Loucy (cell line): ENCODE data around the gene PPP1R14C.

Experiments used
- H2AFZ ChIP-seq: fragments of 200-600 bp; sonication (generic); 2 replicates; pipeline ENCODE4 v1.6.0; 2016; ENCODE audit warnings: antibody characterized with exemption, mild to moderate bottlenecking, low read length, moderate library complexity
- H3F3A ChIP-seq: fragments of 200-600 bp; 2 replicates; pipeline ENCODE4 v1.6.0; 2016; ENCODE audit warnings: antibody characterized with exemption, low read depth, mild to moderate bottlenecking
- H3K27me3 ChIP-seq: fragments of 200-600 bp; sonication (generic); 2 replicates; pipeline ENCODE4 v1.6.1; 2014; ENCODE audit warnings: low read length, mild to moderate bottlenecking; ENCODE audit not compliant: insufficient read depth, poor library complexity, severe bottlenecking
- H3K36me3 ChIP-seq: fragments of 200-600 bp; sonication (generic); 2 replicates; pipeline ENCODE4 v1.6.1; 2016; ENCODE audit warnings: low read length; ENCODE audit not compliant: insufficient read depth
- H3K4me1 ChIP-seq: fragments of 200-600 bp; sonication (generic); 2 replicates; pipeline ENCODE4 v1.5.1; 2014; ENCODE audit warnings: low read length, mild to moderate bottlenecking; ENCODE audit not compliant: insufficient read depth, poor library complexity, severe bottlenecking
- H3K4me2 ChIP-seq: fragments of 200-600 bp; sonication (generic); 2 replicates; pipeline ENCODE4 v1.6.0; 2014; ENCODE audit warnings: antibody characterized with exemption, low read length, low read depth, mild to moderate bottlenecking; ENCODE audit not compliant: poor library complexity, severe bottlenecking
- H3K4me3 ChIP-seq: fragments of 200-600 bp; sonication (generic); 2 replicates; pipeline ENCODE4 v1.5.1; 2014; ENCODE audit warnings: low read length, mild to moderate bottlenecking, mixed read lengths; ENCODE audit not compliant: poor library complexity, severe bottlenecking
- H3K79me2 ChIP-seq: fragments of 200-600 bp; sonication (generic); 2 replicates; pipeline ENCODE4 v1.6.1; 2014; ENCODE audit warnings: low read length; ENCODE audit not compliant: insufficient read depth
- H3K9ac ChIP-seq: fragments of 200-600 bp; sonication (generic); 2 replicates; pipeline ENCODE4 v1.6.0; 2014; ENCODE audit warnings: mild to moderate bottlenecking, low read depth, low read length, moderate library complexity; ENCODE audit not compliant: poor library complexity, severe bottlenecking
- H3K9me2 ChIP-seq: fragments of 200-600 bp; sonication (generic); replicated peaks from 2 replicates; pipeline ENCODE4 v1.6.1; 2016; ENCODE audit warnings: low read depth, low read length, mixed read lengths
- H3K9me3 ChIP-seq: fragments of 200-600 bp; sonication (generic); 2 replicates; pipeline ENCODE4 v1.6.1; 2014; ENCODE audit warnings: mild to moderate bottlenecking, antibody characterized with exemption, low read length, low read depth; ENCODE audit not compliant: insufficient read depth
- H4K20me1 ChIP-seq: fragments of 200-600 bp; sonication (generic); 2 replicates; pipeline ENCODE4 v1.6.0; 2014; ENCODE audit warnings: antibody characterized with exemption, low read length, mild to moderate bottlenecking; ENCODE audit not compliant: insufficient read depth, poor library complexity, severe bottlenecking
- CTCF ChIP-seq: fragments of 200-600 bp; sonication (generic); conservative IDR thresholded peaks from 2 replicates; pipeline ENCODE4 v1.5.1; 2014; ENCODE audit warnings: mild to moderate bottlenecking, antibody characterized with exemption, low read length
- EZH2phosphoT487 ChIP-seq: fragments of 200-600 bp; IDR thresholded peaks from 2 replicates; pipeline ENCODE4 v1.6.1; 2018; ENCODE audit warnings: antibody characterized with exemption, mild to moderate bottlenecking, moderate library complexity, borderline replicate concordance

Gene PPP1R14C

GRCh38 chr6:150203871-150204545, 61.2 kb downstream of the PPP1R14C start:
- Histone ChIP-seq H3K4me3 (no peak overlapping the region), H3K9me3 (no peaks in the 10 kb centered on the region), H3K4me2 (peak overlapping the region; percentile 31), H4K20me1 (no peaks in the 10 kb centered on the region), H3K9me2 (no peaks in the 10 kb centered on the region), H3K36me3 (no peaks in the 10 kb centered on the region), H3K9ac (no peak overlapping the region), H3K27me3 (no peaks in the 10 kb centered on the region), H3K4me1 (peaks cover 13% of the 10 kb centered on the region), H3F3A (no peaks in the 10 kb centered on the region), H2AFZ (no peak overlapping the region), H3K79me2 (no peaks in the 10 kb centered on the region)
- TF ChIP-seq CTCF (no peak), EZH2phosphoT487 (no peak)

- Histone ChIP-seq H3K4me3 (peak overlapping the region; percentile 13), H3K79me2 (no peaks in the 10 kb centered on the region), H3K9ac (no peak overlapping the region), H3K9me3 (no peaks in the 10 kb centered on the region), H3F3A (no peaks in the 10 kb centered on the region), H4K20me1 (no peaks in the 10 kb centered on the region), H2AFZ (peak overlapping the region; percentile 65), H3K27me3 (no peaks in the 10 kb centered on the region), H3K4me1 (peaks cover 13% of the 10 kb centered on the region), H3K4me2 (peak overlapping the region; percentile 31), H3K36me3 (no peaks in the 10 kb centered on the region), H3K9me2 (no peaks in the 10 kb centered on the region)
- TF ChIP-seq CTCF: no peak
- no peak for TF ChIP-seq EZH2phosphoT487
Measured at GRCh38 chr6:150204705-150205472, 62.0 kb downstream of the PPP1R14C start.

GRCh38 chr6:150207931-150208570, 65.2 kb downstream of the PPP1R14C start:
- peaks cover 12% of the 10 kb centered on the region for H3K4me1 ChIP-seq

More at GRCh38 chr6:150207931-150208570, 65.2 kb downstream of the PPP1R14C start:
- no peaks in the 10 kb centered on the region for H3K27me3 ChIP-seq
- H3K4me3 ChIP-seq: no peak overlapping the region
- no peaks in the 10 kb centered on the region for H3K9me2 ChIP-seq
- no peaks in the 10 kb centered on the region for H3K79me2 ChIP-seq
- TF ChIP-seq EZH2phosphoT487 (no peak), CTCF (no peak)
- no peak overlapping the region for H3K9ac ChIP-seq
- H3K9me3 ChIP-seq: no peaks in the 10 kb centered on the region
- H2AFZ ChIP-seq: no peak overlapping the region
- no peaks in the 10 kb centered on the region for H3K36me3 ChIP-seq
- H3F3A ChIP-seq: no peaks in the 10 kb centered on the region
- H3K4me2 ChIP-seq: no peak overlapping the region
- no peaks in the 10 kb centered on the region for H4K20me1 ChIP-seq
